Breast epithelium (tissue), 3 donors: ENCODE data around the gene FOXC1.

ENCODE experiments used
- CTCF ChIP-seq, 3 donors: fragments of 450-650 bp; IDR thresholded peaks; one replicate each; pipeline ENCODE4 v1.5.1; 2016 to 2017; ENCODE audit warnings: antibody characterized with exemption in 3 of 3, mild to moderate bottlenecking in 3 of 3, moderate library complexity in 3 of 3
- POLR2A ChIP-seq: fragments of 450-650 bp; IDR thresholded peaks from one replicate; pipeline ENCODE4 v1.6.1; 2016; ENCODE audit warnings: antibody characterized with exemption, mild to moderate bottlenecking, moderate library complexity

GRCh38 chr6:1562171-1562955 lies 47.4 kb upstream of the FOXC1 start:
- TF ChIP-seq CTCF (IDR thresholded peaks at IDR 0.05), result no peak
- TF ChIP-seq POLR2A, result no peak
